Measurements from ENCODE around the gene ZNF678.

Gene ZNF678

GRCh38 chr1:227562037-227562436 lies 1.3 kb upstream of the ZNF678 start:
- intact Hi-C loops (cut with DNase I; ENCODE audit: low total_unique reads): no loop called here
- DNase-seq: no peak
- peaks cover 0 to 31% of the 10 kb centered on the region in 2 donors for H3K27me3 ChIP-seq
- H3K36me3 ChIP-seq: no peaks in the 10 kb centered on the region
- H3K4me1 ChIP-seq: peaks cover 0 to 21% (median 8%) of the 10 kb centered on the region in 4 donors
- H3K9me3 ChIP-seq: no peaks in the 10 kb centered on the region
- no peak for TF ChIP-seq CTCF (IDR thresholded peaks at IDR 0.05)
- H3K27ac ChIP-seq: no peak overlapping the region
- no peak overlapping the region for H3K4me3 ChIP-seq

- DNase-seq: no peak
- no peaks in the 10 kb centered on the region for H3K9me3 ChIP-seq
- peaks cover 0 to 31% of the 10 kb centered on the region in 2 donors for H3K27me3 ChIP-seq
- H3K36me3 ChIP-seq: no peaks in the 10 kb centered on the region
- H3K27ac ChIP-seq: no peak overlapping the region
- TF ChIP-seq CTCF (IDR thresholded peaks at IDR 0.05): no peak
- intact Hi-C loops (cut with DNase I; ENCODE audit: low total_unique reads): no loop called here
- H3K4me1 ChIP-seq: peaks cover 0 to 21% (median 8%) of the 10 kb centered on the region in 4 donors
- H3K4me3 ChIP-seq: peak overlapping the region; percentile 69 to 73
These were observed 428 bp upstream of the ZNF678 start for GRCh38 chr1:227562933-227563323.

- H3K27ac ChIP-seq: no peak overlapping the region
- intact Hi-C loops (cut with DNase I; ENCODE audit: low total_unique reads): no loop called here
- no peaks in the 10 kb centered on the region for H3K27me3 ChIP-seq
- H3K9me3 ChIP-seq: no peaks in the 10 kb centered on the region
- no peak for DNase-seq
- H3K4me1 ChIP-seq: peaks cover 0 to 8% (median 2%) of the 10 kb centered on the region in 4 donors
- H3K4me3 ChIP-seq: no peak overlapping the region
- TF ChIP-seq CTCF (IDR thresholded peaks at IDR 0.05): no peak
- H3K36me3 ChIP-seq: no peaks in the 10 kb centered on the region
These were observed 3.9 kb downstream of the ZNF678 start for GRCh38 chr1:227567256-227567655.

- intact Hi-C loops (cut with DNase I; ENCODE audit: low total_unique reads): no loop called here
These were observed 5.2 kb downstream of the ZNF678 start for GRCh38 chr1:227568593-227568992.

GRCh38 chr1:227572752-227573151 lies 9.4 kb downstream of the ZNF678 start:
- no peak overlapping the region for H3K27ac ChIP-seq
- TF ChIP-seq CTCF (IDR thresholded peaks at IDR 0.05): no peak
- peaks cover 0 to 6% (median 0%) of the 10 kb centered on the region in 3 donors for H3K9me3 ChIP-seq
- intact Hi-C loops (cut with DNase I; ENCODE audit: low total_unique reads): no loop called here
- no peaks in the 10 kb centered on the region for H3K36me3 ChIP-seq
- no peaks in the 10 kb centered on the region for H3K27me3 ChIP-seq
- no peak overlapping the region for H3K4me3 ChIP-seq
- no peaks in the 10 kb centered on the region for H3K4me1 ChIP-seq
- DNase-seq: no peak

More at GRCh38 chr1:227568593-227568992, 5.2 kb downstream of the ZNF678 start:
- no peak overlapping the region for H3K4me3 ChIP-seq
- TF ChIP-seq CTCF (IDR thresholded peaks at IDR 0.05): no peak
- H3K27me3 ChIP-seq: no peaks in the 10 kb centered on the region
- H3K27ac ChIP-seq: no peak overlapping the region
- peaks cover 0 to 8% (median 2%) of the 10 kb centered on the region in 4 donors for H3K4me1 ChIP-seq
- H3K36me3 ChIP-seq: no peaks in the 10 kb centered on the region
- H3K9me3 ChIP-seq: no peaks in the 10 kb centered on the region
- DNase-seq: no peak

GRCh38 chr1:227574926-227575325 lies 11.6 kb downstream of the ZNF678 start:
- Histone ChIP-seq H3K9me3 (peaks cover 0 to 7% (median 0%) of the 10 kb centered on the region in 3 donors), H3K4me3 (no peak overlapping the region), H3K36me3 (no peaks in the 10 kb centered on the region), H3K27me3 (no peaks in the 10 kb centered on the region), H3K27ac (no peak overlapping the region), H3K4me1 (no peaks in the 10 kb centered on the region)
- intact Hi-C loops (cut with DNase I; ENCODE audit: low total_unique reads): no loop called here
- no peak for DNase-seq
- no peak for TF ChIP-seq CTCF (IDR thresholded peaks at IDR 0.05)

All from tibial artery (tissue), 4 donors.